ENCODE results near the gene ANXA6.

GRCh38 chr5:151063142-151063989 lies 94.2 kb downstream of the ANXA6 start:
- TF ChIP-seq CTCF (IDR thresholded peaks at IDR 0.05) (no peak), EZH2 (IDR thresholded peaks at IDR 0.05; ENCODE audit: borderline replicate concordance, insufficient read depth, low read depth, low read length, poor library complexity, severe bottlenecking) (no peak)

Data from B cell (primary cell).